H1 (cell line): ENCODE data around the gene CLN5. TPM values are rescaled to one million over a fixed set of nuclear protein-coding genes. Genes with fewer than 3 reads are reported as not detected.
A peak's percentile ranks its signal among the peaks of the same experiment; 100 is the strongest.

Source experiments
- EP300 ChIP-seq, 2 experiments: IDR thresholded peaks; 1 replicate in 1 of 2; 2 replicates in 1 of 2; pipeline ENCODE4 v1.6.1; 2011 to 2012; ENCODE audit warnings: low read depth in 2 of 2, low read length in 2 of 2, mild to moderate bottlenecking in 2 of 2, borderline replicate concordance in 1 of 2, inconsistent platforms in 1 of 2, moderate library complexity in 1 of 2
- EZH2 ChIP-seq: fragments of 200-600 bp; sonication (generic); IDR thresholded peaks from 2 replicates; pipeline ENCODE4 v1.7.1; 2012; ENCODE audit warnings: low read depth, mild to moderate bottlenecking, moderate library complexity, low read length, inconsistent platforms; ENCODE audit not compliant: severe bottlenecking
- GABPA ChIP-seq: IDR thresholded peaks from 2 replicates; pipeline ENCODE4 v1.6.1; 2011; ENCODE audit warnings: mild to moderate bottlenecking, low read length, moderate library complexity, borderline replicate concordance; ENCODE audit not compliant: insufficient read depth
- GTF2F1 ChIP-seq: IDR thresholded peaks from 2 replicates; pipeline ENCODE4 v1.6.1; 2012; ENCODE audit warnings: low read depth, low read length, improper control_type of control experiment, borderline replicate concordance
- HDAC2 ChIP-seq, 2 experiments: fragments of 300-600 bp in 1 of 2; sonication (generic) in 1 of 2; IDR thresholded peaks; 2 replicates each; pipeline ENCODE4 v1.6.1; 2011 to 2012; ENCODE audit warnings: low read depth in 2 of 2, low read length in 2 of 2, mild to moderate bottlenecking in 2 of 2, moderate library complexity in 2 of 2, borderline replicate concordance in 1 of 2, inconsistent platforms in 1 of 2
- HDAC6 ChIP-seq: IDR thresholded peaks from one replicate; pipeline ENCODE4 v1.7.1; 2012; ENCODE audit warnings: low read depth, mild to moderate bottlenecking, inconsistent platforms, low read length, moderate library complexity
- KDM4A ChIP-seq: IDR thresholded peaks from one replicate; pipeline ENCODE4 v1.7.1; 2012; ENCODE audit warnings: low read depth, mild to moderate bottlenecking, moderate library complexity, low read length, inconsistent platforms; ENCODE audit not compliant: severe bottlenecking
- KDM5A ChIP-seq: fragments of 200-600 bp; IDR thresholded peaks from 2 replicates; pipeline ENCODE4 v1.7.1; 2012; ENCODE audit warnings: mild to moderate bottlenecking, low read length, inconsistent platforms, mixed read lengths
- PHF8 ChIP-seq: fragments of 200-600 bp; sonication (generic); conservative IDR thresholded peaks from 2 replicates; pipeline ENCODE4 v1.7.1; 2012; ENCODE audit warnings: low read depth, mild to moderate bottlenecking, inconsistent platforms, low read length, moderate library complexity
- POLR2A ChIP-seq, 2 experiments: IDR thresholded peaks; 1 replicate in 1 of 2; 2 replicates in 1 of 2; pipeline ENCODE4 v1.6.1; 2011; ENCODE audit warnings: low read depth in 2 of 2, low read length in 2 of 2, mild to moderate bottlenecking in 2 of 2; ENCODE audit errors: control extremely low read depth in 1 of 2
- POLR2AphosphoS5 ChIP-seq: IDR thresholded peaks from 2 replicates; pipeline ENCODE4 v1.6.1; 2011; ENCODE audit warnings: low read depth, low read length
- RBBP5 ChIP-seq: IDR thresholded peaks from 2 replicates; pipeline ENCODE4 v1.7.1; 2012; ENCODE audit warnings: low read depth, mild to moderate bottlenecking, inconsistent platforms, low read length, moderate library complexity, borderline replicate concordance
- SAP30 ChIP-seq: fragments of 300-600 bp; sonication (generic); IDR thresholded peaks from 2 replicates; pipeline ENCODE4 v1.7.1; 2012; ENCODE audit warnings: low read length, moderate library complexity, mild to moderate bottlenecking, inconsistent platforms; ENCODE audit not compliant: insufficient read depth, insufficient replicate concordance
- SIX5 ChIP-seq: IDR thresholded peaks from 2 replicates; pipeline ENCODE4 v1.6.1; 2011; ENCODE audit warnings: mild to moderate bottlenecking, low read depth, low read length
- SP1 ChIP-seq: IDR thresholded peaks from 2 replicates; pipeline ENCODE4 v1.6.1; 2011; ENCODE audit warnings: low read depth, low read length
- SRF ChIP-seq: IDR thresholded peaks from 2 replicates; pipeline ENCODE4 v1.6.1; 2011; ENCODE audit warnings: mild to moderate bottlenecking, low read depth, low read length, moderate library complexity
- TAF1 ChIP-seq: IDR thresholded peaks from 2 replicates; pipeline ENCODE4 v1.6.1; 2011; ENCODE audit warnings: mild to moderate bottlenecking, low read depth, low read length
- YY1 ChIP-seq: IDR thresholded peaks from 2 replicates; pipeline ENCODE4 v1.6.1; 2011; ENCODE audit warnings: low read depth, mild to moderate bottlenecking, low read length
- polyA plus RNA-seq, 7 experiments: library from polyadenylated mRNA; depleted of rRNA in 3 of 7; stranded (reverse) in 5 of 7; unstranded in 2 of 7; fragments of >200 nt in 5 of 7; fragments of 200-250 nt in 2 of 7; gene quantifications; 1 replicate in 5 of 7; 2 replicates in 1 of 7; 4 replicates in 1 of 7; pipeline versions ENCODE4 v1.2.1 to v1.2.3, GENCODE V29; 2011 to 2013; ENCODE audit warnings: missing spikeins in 2 of 7, mixed read lengths in 2 of 7
- total RNA-seq: library from RNA; stranded (reverse); fragmentation: NEBNext Ultra II Directional; extraction: Animal tissue kit (Norgen Biotek cat#: 25700); gene quantifications from 2 replicates; pipeline ENCODE4 v1.2.1, GENCODE V29; 2021
- TF ChIP-seq, protein P1 (sequence below): IDR thresholded peaks from 2 replicates; pipeline ENCODE4 v1.6.1; 2012; ENCODE audit warnings: low read length, inconsistent platforms

Gene CLN5
- total and polyA plus RNA-seq, 2 of the 8 experiments (the other 6 are each of a cell fraction or from before 2014, with no cell fraction given): 5.3 to 10.1 TPM

DNA sequence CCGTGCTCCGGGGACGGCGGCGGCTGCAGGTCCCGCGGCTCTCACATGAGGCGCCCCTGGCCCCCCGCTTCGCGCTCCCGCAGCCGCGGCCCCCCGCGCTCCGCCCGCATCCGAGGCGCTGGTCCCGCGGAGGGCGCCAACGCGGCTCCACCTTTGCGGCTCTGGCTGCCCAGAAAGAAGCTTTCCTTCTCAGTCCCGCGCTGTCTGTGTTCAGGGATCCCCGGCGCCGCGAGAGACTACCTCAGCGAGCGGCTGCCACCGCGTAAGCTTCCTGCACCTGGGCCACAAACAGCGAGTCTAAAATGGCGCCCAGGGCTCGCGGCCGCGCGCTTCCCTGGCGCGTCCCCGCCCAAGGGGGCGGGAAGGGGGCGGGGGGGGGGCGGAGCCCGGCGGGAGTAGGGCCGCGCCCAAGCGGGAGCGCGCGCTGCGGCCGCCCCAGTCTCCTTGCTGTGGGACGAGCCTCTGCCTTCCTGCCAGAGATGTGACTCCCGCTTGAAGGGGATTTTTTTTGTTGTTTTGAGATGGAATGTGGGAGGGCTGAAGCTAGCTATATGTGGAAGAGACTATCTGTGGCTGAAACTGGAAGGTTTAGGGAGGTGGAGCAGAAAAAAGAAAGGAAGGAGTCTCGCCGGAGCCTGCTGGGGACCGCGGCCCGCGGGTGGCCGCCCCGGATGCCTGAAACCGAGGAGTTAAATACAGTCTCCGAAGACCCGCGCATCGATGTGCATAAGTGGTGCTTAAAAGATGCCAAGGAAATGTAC lies 35.2 kb downstream of the CLN5 start, which contains the start of gene FBXL3 (continued):
- TF ChIP-seq POLR2A (IDR thresholded peaks at IDR 0.05; ENCODE audit: control extremely low read depth in 1 of 2, low read depth in 2 of 2, low read length in 2 of 2): peak; percentile 36 to 48; a peak in 2 of 3 replicates
- TF ChIP-seq GTF2F1: no peak
- TF ChIP-seq SIX5: no peak
- peak; percentile 44; the same call in 1 of the 2 replicates for TF ChIP-seq SP1
- TF ChIP-seq PHF8: peak; percentile 94
- TF ChIP-seq RBBP5: peak; percentile 81; the same call in 1 of the 2 replicates
- TF ChIP-seq HDAC6: no peak
- TF ChIP-seq SRF: no peak
- peak; percentile 90 for TF ChIP-seq TAF1
- TF ChIP-seq SAP30: no peak
- peak; percentile 63 for TF ChIP-seq KDM4A
- TF ChIP-seq, protein P1, sequence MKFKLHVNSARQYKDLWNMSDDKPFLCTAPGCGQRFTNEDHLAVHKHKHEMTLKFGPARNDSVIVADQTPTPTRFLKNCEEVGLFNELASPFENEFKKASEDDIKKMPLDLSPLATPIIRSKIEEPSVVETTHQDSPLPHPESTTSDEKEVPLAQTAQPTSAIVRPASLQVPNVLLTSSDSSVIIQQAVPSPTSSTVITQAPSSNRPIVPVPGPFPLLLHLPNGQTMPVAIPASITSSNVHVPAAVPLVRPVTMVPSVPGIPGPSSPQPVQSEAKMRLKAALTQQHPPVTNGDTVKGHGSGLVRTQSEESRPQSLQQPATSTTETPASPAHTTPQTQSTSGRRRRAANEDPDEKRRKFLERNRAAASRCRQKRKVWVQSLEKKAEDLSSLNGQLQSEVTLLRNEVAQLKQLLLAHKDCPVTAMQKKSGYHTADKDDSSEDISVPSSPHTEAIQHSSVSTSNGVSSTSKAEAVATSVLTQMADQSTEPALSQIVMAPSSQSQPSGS: no peak
- no peak for TF ChIP-seq EZH2
- peak; percentile 49; the same call in 1 of the 2 replicates for TF ChIP-seq POLR2AphosphoS5
- TF ChIP-seq EP300 (IDR thresholded peaks at IDR 0.05; ENCODE audit: borderline replicate concordance in 1 of 2, low read depth in 2 of 2, low read length in 2 of 2): no peak
- TF ChIP-seq HDAC2 (IDR thresholded peaks at IDR 0.05; ENCODE audit: borderline replicate concordance in 1 of 2, low read depth in 2 of 2, low read length in 2 of 2): no peak
- no peak for TF ChIP-seq KDM5A
- TF ChIP-seq YY1: peak; percentile 93
- no peak for TF ChIP-seq GABPA
